HG02885 (cell line): ENCODE measurements around the gene HLCS.

Experiments used
- ATAC-seq: cut with Tn5 transposase; IDR thresholded peaks from one replicate; pipeline ENCODE4 v1.9.1; 2021; ENCODE audit warnings: mild to moderate bottlenecking; ENCODE audit not compliant: unreplicated experiment, poor library complexity

The HLCS gene

GRCh38 chr21:36856643-36857042, 109.8 kb downstream of the HLCS start:
- no peak for ATAC-seq

GRCh38 chr21:36854391-36854790, 112.1 kb downstream of the HLCS start:
- ATAC-seq, result peak; percentile 50

GRCh38 chr21:36852864-36853263, 113.6 kb downstream of the HLCS start:
- ATAC-seq, result no peak

- ATAC-seq, result no peak
These were observed 114.2 kb downstream of the HLCS start for GRCh38 chr21:36852293-36852692.

GRCh38 chr21:36851121-36851520, 115.3 kb downstream of the HLCS start:
- no peak for ATAC-seq

GRCh38 chr21:36850372-36850771, 116.1 kb downstream of the HLCS start:
- ATAC-seq, result no peak

GRCh38 chr21:36849461-36850105, 116.9 kb downstream of the HLCS start:
- ATAC-seq, result no peak

GRCh38 chr21:36848730-36849274, 117.7 kb downstream of the HLCS start:
- no peak for ATAC-seq

GRCh38 chr21:36847189-36847588, 119.3 kb downstream of the HLCS start:
- ATAC-seq, result no peak

- no peak for ATAC-seq
These were observed 119.8 kb downstream of the HLCS start for GRCh38 chr21:36846631-36847030.

- no peak for ATAC-seq
These were observed 120.7 kb downstream of the HLCS start for GRCh38 chr21:36845790-36846189.

- no peak for ATAC-seq
These were observed 121.4 kb downstream of the HLCS start for GRCh38 chr21:36845070-36845469.

- ATAC-seq, result no peak
These were observed 124.6 kb downstream of the HLCS start for GRCh38 chr21:36841866-36842265.

GRCh38 chr21:36839735-36840134, 126.7 kb downstream of the HLCS start:
- no peak for ATAC-seq

GRCh38 chr21:36839123-36839522, 127.3 kb downstream of the HLCS start:
- no peak for ATAC-seq

GRCh38 chr21:36835383-36835795, 131.1 kb downstream of the HLCS start:
- no peak for ATAC-seq

GRCh38 chr21:36834192-36834591, 132.3 kb downstream of the HLCS start:
- ATAC-seq, result no peak

GRCh38 chr21:36830100-36830499, 136.4 kb downstream of the HLCS start:
- ATAC-seq, result no peak

GRCh38 chr21:36828891-36829515, 137.5 kb downstream of the HLCS start:
- no peak for ATAC-seq

- no peak for ATAC-seq
These were observed 138.3 kb downstream of the HLCS start for GRCh38 chr21:36828208-36828607.

GRCh38 chr21:36825658-36826057, 140.8 kb downstream of the HLCS start:
- no peak for ATAC-seq

GRCh38 chr21:36821032-36821299, 145.5 kb downstream of the HLCS start:
- no peak for ATAC-seq
